ENCODE data around the gene KIR2DL3.
"Not testable (repeated sequence)": the region's sequence is repeated elsewhere in the genome, so short reads cannot be mapped to it uniquely, and the experiment has no call there.

KIR2DL3 gene

DNA sequence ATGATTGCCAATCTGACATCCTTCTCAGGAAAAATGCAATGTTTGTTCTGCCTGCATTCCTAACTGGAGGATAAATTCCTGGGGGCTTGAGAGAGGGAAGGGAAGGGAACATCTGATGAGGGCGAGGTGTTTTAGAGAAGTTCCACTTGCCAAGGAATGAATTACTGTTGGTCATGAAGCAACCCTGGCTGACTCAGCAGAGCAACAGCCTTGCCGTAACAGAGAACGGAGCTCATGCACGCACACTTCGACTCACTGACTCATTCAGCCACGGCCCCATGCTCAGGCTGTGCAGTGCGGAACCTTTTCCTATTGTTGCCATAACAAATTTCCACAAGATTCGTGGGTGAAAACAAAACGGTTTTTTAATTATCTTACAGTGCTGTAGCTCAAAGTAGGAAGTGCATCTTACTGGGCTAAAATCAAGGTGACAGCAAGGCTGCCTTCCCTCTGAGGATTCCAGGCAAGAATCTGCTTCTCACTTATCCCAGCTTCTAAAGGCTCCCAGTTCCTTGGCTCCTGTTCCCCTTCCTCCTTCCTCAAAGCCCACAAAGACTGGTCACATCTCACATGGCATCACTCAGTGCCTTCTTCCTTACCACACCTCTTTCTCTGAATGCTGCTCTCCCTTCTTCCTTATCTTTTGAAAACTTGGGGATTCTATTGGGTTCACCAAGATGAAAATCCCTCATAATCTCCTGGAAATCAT lies 9.5 kb downstream of the KIR2DL3 start:
- not testable (repeated sequence) for DNase-seq; H3K23ac ChIP-seq (ENCODE audit: low read length)
- WGBS (ENCODE audit: extremely low coverage, insufficient coverage, low lambda C conversion rate), result no CpG with 5 or more reads among the region's 9 CpGs

DNA sequence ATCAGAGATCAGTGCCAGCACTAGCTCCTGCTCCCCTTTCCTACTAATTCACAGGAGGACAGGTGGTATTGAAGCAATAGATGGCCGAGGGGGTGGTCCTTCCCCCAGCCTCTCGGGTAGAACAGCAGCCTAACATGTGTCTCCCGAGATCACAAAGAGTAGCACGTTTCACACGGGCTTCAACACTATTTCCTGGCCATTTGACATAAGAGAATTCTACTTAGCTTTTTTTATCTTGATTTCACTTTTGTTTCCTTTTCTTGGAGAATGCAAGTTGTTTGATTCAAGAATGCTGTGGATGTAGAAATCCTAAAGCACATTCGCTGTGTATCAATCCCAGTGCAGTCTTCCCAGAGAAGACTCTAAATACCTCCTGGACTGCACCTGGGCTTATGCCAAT lies 12.0 kb downstream of the KIR2DL3 start:
- H2BK5ac ChIP-seq (ENCODE audit: low read length); H2AK5ac ChIP-seq (ENCODE audit: low read length); H4K5ac ChIP-seq (ENCODE audit: low read length); H3K4me1 ChIP-seq (ENCODE audit: control insufficient read depth, low read depth, low read length); DNase-seq; H4K8ac ChIP-seq (ENCODE audit: low read depth, low read length); H2BK15ac ChIP-seq (replicated peaks; ENCODE audit: low read depth); H3K9ac ChIP-seq (ENCODE audit: low read length); H3K23ac ChIP-seq (ENCODE audit: low read length); H3K36me3 ChIP-seq (ENCODE audit: control insufficient read depth, insufficient read depth, low read length); H3K79me2 ChIP-seq (ENCODE audit: control insufficient read depth, insufficient read depth, low read length); H3K4ac ChIP-seq (ENCODE audit: low read depth, low read length); H3K27me3 ChIP-seq (ENCODE audit: insufficient read depth, low read length, poor library complexity); H2BK120ac ChIP-seq (ENCODE audit: low read depth, low read length); H3K4me3 ChIP-seq (ENCODE audit: low read length); H3K27ac ChIP-seq (ENCODE audit: low read depth, low read length); H3K18ac ChIP-seq (ENCODE audit: low read length); H3K56ac ChIP-seq (ENCODE audit: low read length); H3K4me2 ChIP-seq (ENCODE audit: low read length); H3K79me1 ChIP-seq (ENCODE audit: low read length): not testable (repeated sequence)
- WGBS (ENCODE audit: extremely low coverage, insufficient coverage, low lambda C conversion rate), result no CpG with 5 or more reads among the region's 6 CpGs

More for the DNA sequence above, 9.5 kb downstream of the KIR2DL3 start:
- not testable (repeated sequence) for H3K56ac ChIP-seq (ENCODE audit: low read length); H3K79me2 ChIP-seq (ENCODE audit: control insufficient read depth, insufficient read depth, low read length); H4K8ac ChIP-seq (ENCODE audit: low read depth, low read length); H3K79me1 ChIP-seq (ENCODE audit: low read length); H3K27ac ChIP-seq (ENCODE audit: low read depth, low read length); H3K4ac ChIP-seq (ENCODE audit: low read depth, low read length); H3K36me3 ChIP-seq (ENCODE audit: control insufficient read depth, insufficient read depth, low read length); H3K18ac ChIP-seq (ENCODE audit: low read length); H3K4me3 ChIP-seq (ENCODE audit: low read length); H3K27me3 ChIP-seq (ENCODE audit: insufficient read depth, low read length, poor library complexity); H4K5ac ChIP-seq (ENCODE audit: low read length); H3K4me1 ChIP-seq (ENCODE audit: control insufficient read depth, low read depth, low read length); H3K9ac ChIP-seq (ENCODE audit: low read length); H2BK15ac ChIP-seq (replicated peaks; ENCODE audit: low read depth); H2BK120ac ChIP-seq (ENCODE audit: low read depth, low read length); H2AK5ac ChIP-seq (ENCODE audit: low read length); H2BK5ac ChIP-seq (ENCODE audit: low read length); H3K4me2 ChIP-seq (ENCODE audit: low read length)

DNA sequence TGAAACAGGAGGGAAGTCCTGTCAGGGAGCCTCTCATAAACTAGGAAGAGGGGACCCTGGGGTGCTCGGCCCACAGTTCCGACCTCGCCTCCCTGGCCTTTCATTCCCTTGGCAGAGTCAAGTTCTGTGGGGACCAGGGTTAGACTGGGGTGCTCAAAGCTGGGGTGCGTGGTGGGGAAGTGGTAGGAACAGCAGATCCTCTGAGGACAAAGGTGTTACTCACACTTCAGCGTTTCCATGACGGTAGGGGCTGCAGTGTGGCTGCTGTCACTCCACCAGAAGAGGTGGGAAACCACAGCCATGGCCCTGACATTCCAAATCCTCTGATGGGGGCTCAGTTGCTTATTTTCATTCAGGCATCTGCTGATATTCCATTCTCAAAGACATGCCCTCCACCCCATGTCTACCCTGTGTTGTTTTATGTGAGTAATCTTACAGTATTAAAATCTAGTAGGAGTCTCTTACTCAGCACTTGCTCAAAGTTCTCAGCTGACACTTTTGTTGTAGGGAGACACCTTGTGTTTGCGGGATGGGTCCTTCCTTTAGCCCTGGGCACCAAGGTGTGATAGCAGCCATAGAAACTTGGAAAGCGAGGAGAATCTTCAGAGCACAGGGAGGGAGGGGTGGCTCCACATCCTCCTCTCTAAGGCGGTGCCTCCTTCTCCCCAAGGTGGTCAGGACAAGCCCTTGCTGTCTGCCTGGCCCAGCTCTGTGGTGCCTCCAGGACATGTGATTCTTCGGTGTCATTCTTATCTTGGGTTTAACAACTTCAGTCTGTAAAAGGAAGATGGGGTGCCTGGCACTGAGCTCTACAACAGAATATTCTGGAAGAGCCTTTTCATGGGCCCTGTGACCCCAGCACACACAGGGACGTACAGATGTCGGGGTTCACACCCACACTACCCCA lies 18.1 kb downstream of the KIR2DL3 start:
- not testable (repeated sequence) for H3K9ac ChIP-seq (ENCODE audit: low read length); H3K4me2 ChIP-seq (ENCODE audit: low read length); H3K27ac ChIP-seq (ENCODE audit: low read depth, low read length); H3K18ac ChIP-seq (ENCODE audit: low read length); H2BK5ac ChIP-seq (ENCODE audit: low read length); H3K56ac ChIP-seq (ENCODE audit: low read length); H3K36me3 ChIP-seq (ENCODE audit: control insufficient read depth, insufficient read depth, low read length); H3K23ac ChIP-seq (ENCODE audit: low read length); H2BK120ac ChIP-seq (ENCODE audit: low read depth, low read length); H2AK5ac ChIP-seq (ENCODE audit: low read length); H3K4me1 ChIP-seq (ENCODE audit: control insufficient read depth, low read depth, low read length); H4K5ac ChIP-seq (ENCODE audit: low read length); H3K4me3 ChIP-seq (ENCODE audit: low read length); H3K4ac ChIP-seq (ENCODE audit: low read depth, low read length); H3K79me2 ChIP-seq (ENCODE audit: control insufficient read depth, insufficient read depth, low read length); DNase-seq; H3K27me3 ChIP-seq (ENCODE audit: insufficient read depth, low read length, poor library complexity); H2BK15ac ChIP-seq (replicated peaks; ENCODE audit: low read depth); H4K8ac ChIP-seq (ENCODE audit: low read depth, low read length); H3K79me1 ChIP-seq (ENCODE audit: low read length)
- no CpG with 5 or more reads among the region's 12 CpGs for WGBS (ENCODE audit: extremely low coverage, insufficient coverage, low lambda C conversion rate)

DNA sequence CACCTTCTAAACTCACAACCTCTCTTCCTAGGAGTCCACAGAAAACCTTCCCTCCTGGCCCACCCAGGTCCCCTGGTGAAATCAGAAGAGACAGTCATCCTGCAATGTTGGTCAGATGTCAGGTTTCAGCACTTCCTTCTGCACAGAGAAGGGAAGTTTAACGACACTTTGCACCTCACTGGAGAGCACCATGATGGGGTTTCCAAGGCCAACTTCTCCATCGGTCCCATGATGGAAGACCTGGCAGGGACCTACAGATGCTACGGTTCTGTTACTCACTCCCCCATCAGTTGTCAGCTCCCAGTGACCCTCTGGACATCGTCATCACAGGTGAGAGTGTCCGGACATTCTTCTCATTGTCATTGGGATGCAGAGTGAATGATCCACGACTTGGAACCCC lies 20.3 kb downstream of the KIR2DL3 start:
- not testable (repeated sequence) for H2BK120ac ChIP-seq (ENCODE audit: low read depth, low read length); H2BK5ac ChIP-seq (ENCODE audit: low read length); H3K4me3 ChIP-seq (ENCODE audit: low read length); H3K56ac ChIP-seq (ENCODE audit: low read length); H4K5ac ChIP-seq (ENCODE audit: low read length); H2BK15ac ChIP-seq (replicated peaks; ENCODE audit: low read depth); H3K23ac ChIP-seq (ENCODE audit: low read length); H3K79me1 ChIP-seq (ENCODE audit: low read length); H3K9ac ChIP-seq (ENCODE audit: low read length); H4K8ac ChIP-seq (ENCODE audit: low read depth, low read length); H3K79me2 ChIP-seq (ENCODE audit: control insufficient read depth, insufficient read depth, low read length); H3K36me3 ChIP-seq (ENCODE audit: control insufficient read depth, insufficient read depth, low read length); H3K4ac ChIP-seq (ENCODE audit: low read depth, low read length); DNase-seq; H2AK5ac ChIP-seq (ENCODE audit: low read length); H3K27ac ChIP-seq (ENCODE audit: low read depth, low read length); H3K4me2 ChIP-seq (ENCODE audit: low read length); H3K4me1 ChIP-seq (ENCODE audit: control insufficient read depth, low read depth, low read length); H3K27me3 ChIP-seq (ENCODE audit: insufficient read depth, low read length, poor library complexity); H3K18ac ChIP-seq (ENCODE audit: low read length)
- WGBS (ENCODE audit: extremely low coverage, insufficient coverage, low lambda C conversion rate), result no CpG with 5 or more reads among the region's 6 CpGs

DNA sequence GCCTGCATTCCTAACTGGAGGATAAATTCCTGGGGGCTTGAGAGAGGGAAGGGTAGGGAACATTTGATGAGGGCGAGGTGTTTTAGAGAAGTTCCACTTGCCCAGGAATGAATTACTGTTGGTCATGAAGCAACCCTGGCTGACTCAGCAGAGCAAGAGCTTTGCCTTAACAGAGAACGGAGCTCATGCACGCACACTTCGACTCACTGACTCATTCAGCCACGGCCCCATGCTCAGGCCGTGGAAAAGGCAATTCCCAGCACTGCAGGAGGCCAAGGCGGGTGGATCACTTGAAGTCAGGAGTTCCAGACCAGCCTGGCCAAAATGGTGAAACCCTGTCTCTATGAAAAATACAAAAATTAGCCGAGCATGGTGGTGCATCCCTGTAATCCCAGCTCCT lies 25.9 kb downstream of the KIR2DL3 start:
- DNase-seq; H3K79me1 ChIP-seq (ENCODE audit: low read length): not testable (repeated sequence)
- no CpG with 5 or more reads among the region's 8 CpGs for WGBS (ENCODE audit: extremely low coverage, insufficient coverage, low lambda C conversion rate)

More for the DNA sequence above, 25.9 kb downstream of the KIR2DL3 start:
- not testable (repeated sequence) for H4K5ac ChIP-seq (ENCODE audit: low read length); H3K4me1 ChIP-seq (ENCODE audit: control insufficient read depth, low read depth, low read length); H3K4me2 ChIP-seq (ENCODE audit: low read length); H2AK5ac ChIP-seq (ENCODE audit: low read length); H3K4me3 ChIP-seq (ENCODE audit: low read length); H3K18ac ChIP-seq (ENCODE audit: low read length); H3K79me2 ChIP-seq (ENCODE audit: control insufficient read depth, insufficient read depth, low read length); H3K27me3 ChIP-seq (ENCODE audit: insufficient read depth, low read length, poor library complexity); H3K23ac ChIP-seq (ENCODE audit: low read length); H4K8ac ChIP-seq (ENCODE audit: low read depth, low read length); H3K56ac ChIP-seq (ENCODE audit: low read length); H3K36me3 ChIP-seq (ENCODE audit: control insufficient read depth, insufficient read depth, low read length); H3K27ac ChIP-seq (ENCODE audit: low read depth, low read length); H2BK15ac ChIP-seq (replicated peaks; ENCODE audit: low read depth); H3K4ac ChIP-seq (ENCODE audit: low read depth, low read length); H2BK5ac ChIP-seq (ENCODE audit: low read length); H2BK120ac ChIP-seq (ENCODE audit: low read depth, low read length); H3K9ac ChIP-seq (ENCODE audit: low read length)
